ENCODE measurements around the gene C2CD2L.

Gene C2CD2L

GRCh38 chr11:119158467-119158866, 51.3 kb downstream of the C2CD2L start:
- no peak overlapping the region for H3K4me3 ChIP-seq (replicated peaks; ENCODE audit: insufficient read depth, low read length)
- no peaks in the 10 kb centered on the region for H3K27me3 ChIP-seq (ENCODE audit: insufficient read depth, poor library complexity, severe bottlenecking)
- no peak overlapping the region for H3K27ac ChIP-seq (replicated peaks)
- TF ChIP-seq POLR2AphosphoS5 (IDR thresholded peaks at IDR 0.05; ENCODE audit: low read depth) (no peak), GABPA (IDR thresholded peaks at IDR 0.05; ENCODE audit: low read depth) (no peak), REST (IDR thresholded peaks at IDR 0.05; ENCODE audit: insufficient replicate concordance, low read depth) (no peak), SPI1 (IDR thresholded peaks at IDR 0.05; ENCODE audit: borderline replicate concordance, low read depth) (no peak), CTCF (IDR thresholded peaks at IDR 0.05; ENCODE audit: insufficient read depth, low read length) (no peak)
- DNase-seq (ENCODE audit: low read depth in 1 of 2, low spot score in 1 of 2), result no peak

GRCh38 chr11:119160151-119160550, 53.0 kb downstream of the C2CD2L start:
- H3K27ac ChIP-seq (replicated peaks), result no peak overlapping the region
- H3K27me3 ChIP-seq (ENCODE audit: insufficient read depth, poor library complexity, severe bottlenecking), result no peaks in the 10 kb centered on the region
- TF ChIP-seq CTCF (IDR thresholded peaks at IDR 0.05; ENCODE audit: insufficient read depth, low read length) (no peak), SPI1 (IDR thresholded peaks at IDR 0.05; ENCODE audit: borderline replicate concordance, low read depth) (no peak), REST (IDR thresholded peaks at IDR 0.05; ENCODE audit: insufficient replicate concordance, low read depth) (no peak), POLR2AphosphoS5 (IDR thresholded peaks at IDR 0.05; ENCODE audit: low read depth) (no peak), GABPA (IDR thresholded peaks at IDR 0.05; ENCODE audit: low read depth) (no peak)
- no peak for DNase-seq (ENCODE audit: low read depth in 1 of 2, low spot score in 1 of 2)
- no peak overlapping the region for H3K4me3 ChIP-seq (replicated peaks; ENCODE audit: insufficient read depth, low read length)

- Histone ChIP-seq H3K27ac (replicated peaks) (no peak overlapping the region), H3K4me3 (replicated peaks; ENCODE audit: insufficient read depth, low read length) (no peak overlapping the region), H3K27me3 (ENCODE audit: insufficient read depth, poor library complexity, severe bottlenecking) (no peaks in the 10 kb centered on the region)
- no peak for DNase-seq (ENCODE audit: low read depth in 1 of 2, low spot score in 1 of 2)
- no peak for TF ChIP-seq SPI1 (IDR thresholded peaks at IDR 0.05; ENCODE audit: borderline replicate concordance, low read depth)
- TF ChIP-seq POLR2AphosphoS5 (IDR thresholded peaks at IDR 0.05; ENCODE audit: low read depth), result no peak
- TF ChIP-seq CTCF (IDR thresholded peaks at IDR 0.05; ENCODE audit: insufficient read depth, low read length), result no peak
- TF ChIP-seq REST (IDR thresholded peaks at IDR 0.05; ENCODE audit: insufficient replicate concordance, low read depth), result no peak
- TF ChIP-seq GABPA (IDR thresholded peaks at IDR 0.05; ENCODE audit: low read depth), result no peak
These were observed 54.7 kb downstream of the C2CD2L start for GRCh38 chr11:119161871-119162270.

Data from HL-60 (cell line).